Caco-2 (cell line): ENCODE results near the gene KIF26B. TPM values are rescaled to one million over a fixed set of nuclear protein-coding genes. Genes with fewer than 3 reads are reported as not detected.

ENCODE experiments used
- BruUV-seq: library from RNA; stranded (reverse); fragments of 400-500 nt; replicated peaks from 2 replicates; lab custom pipeline; 2021; lab: Mats Ljungman, UMichigan
- CTCF ChIA-PET: fragments of 300-600 bp; sonication (Branson Sonifier 250); formaldehyde crosslinking; loops from one replicate; lab custom pipeline; 2022; ENCODE audit warnings: antibody characterized with exemption; lab: Charles Lee
- POLR2A ChIA-PET: fragments of 300-600 bp; sonication (Branson Sonifier 250); formaldehyde crosslinking; loops from one replicate; lab custom pipeline; 2022; ENCODE audit warnings: antibody characterized with exemption; lab: Charles Lee
- DNase-seq, 2 experiments: peaks; one replicate each; pipeline versions ENCODE4 v3.0.0 to v3.0.0-alpha.2; 2020 to 2022
- H3K27me3 ChIP-seq: replicated peaks from 2 replicates; pipeline ENCODE4 v1.6.0; 2011; ENCODE audit warnings: low read length; ENCODE audit not compliant: control insufficient read depth, insufficient read depth
- H3K36me3 ChIP-seq: 2 replicates; pipeline ENCODE4 v1.5.1; 2011; ENCODE audit warnings: low read length; ENCODE audit not compliant: control insufficient read depth, insufficient read depth
- H3K4me1 ChIP-seq: fragments of 250-450 bp; sonication (Bioruptor Pico); 2 replicates; pipeline ENCODE4 v1.5.1; 2020; ENCODE audit warnings: mild to moderate bottlenecking
- H3K4me3 ChIP-seq: 2 replicates; pipeline ENCODE4 v1.5.1; 2011; ENCODE audit warnings: low read depth, mild to moderate bottlenecking, control low read depth, low read length
- H3K9me3 ChIP-seq: fragments of 250-450 bp; sonication (Bioruptor Pico); 2 replicates; pipeline ENCODE4 v1.5.1; 2020; ENCODE audit warnings: mild to moderate bottlenecking, moderate library complexity
- H3K27ac Mint-ChIP-seq: one replicate; pipeline ENCODE4 v1.8.0; 2022; ENCODE audit warnings: mixed read lengths; ENCODE audit not compliant: unreplicated experiment
- H3K27me3 Mint-ChIP-seq: one replicate; pipeline ENCODE4 v1.8.0; 2022; ENCODE audit warnings: mixed read lengths; ENCODE audit not compliant: insufficient read depth, unreplicated experiment
- H3K36me3 Mint-ChIP-seq: one replicate; pipeline ENCODE4 v1.8.0; 2022; ENCODE audit warnings: mild to moderate bottlenecking, mixed read lengths; ENCODE audit not compliant: insufficient read depth, unreplicated experiment
- H3K4me1 Mint-ChIP-seq: one replicate; pipeline ENCODE4 v1.8.0; 2022; ENCODE audit warnings: low read depth, mixed read lengths; ENCODE audit not compliant: unreplicated experiment
- H3K4me3 Mint-ChIP-seq: one replicate; pipeline ENCODE4 v1.8.0; 2022; ENCODE audit warnings: mild to moderate bottlenecking, moderate library complexity, mixed read lengths; ENCODE audit not compliant: unreplicated experiment
- H3K9me3 Mint-ChIP-seq: one replicate; pipeline ENCODE4 v1.8.0; 2022; ENCODE audit warnings: mixed read lengths; ENCODE audit not compliant: unreplicated experiment
- intact Hi-C: fragments of 100-400 bp; cut with micrococcal nuclease; formaldehyde crosslinking; loops from one replicate; pipeline ENCODE4 v1.10.0; 2022; ENCODE audit not compliant: unreplicated experiment
- total RNA-seq: library from RNA; stranded (reverse); gene quantifications from 2 replicates; pipeline ENCODE4 v1.2.3, GENCODE V29; 2022
- TF ChIP-seq, protein P1 (sequence below), 2 experiments: fragments of 200-600 bp in 1 of 2; IDR thresholded peaks; 1 replicate in 1 of 2; 2 replicates in 1 of 2; pipeline versions ENCODE4 v1.5.1 to v1.8.0; 2011 to 2022; ENCODE audit warnings: antibody characterized with exemption in 1 of 2, control low read depth in 1 of 2, inconsistent platforms in 1 of 2, low read depth in 1 of 2, low read length in 1 of 2, mild to moderate bottlenecking in 1 of 2, moderate library complexity in 1 of 2; ENCODE audit not compliant: insufficient read depth in 1 of 2, severe bottlenecking in 1 of 2, unreplicated experiment in 1 of 2

Gene KIF26B
- total RNA-seq, 1 experiment from 2014 or later, result 4.9 TPM

DNA sequence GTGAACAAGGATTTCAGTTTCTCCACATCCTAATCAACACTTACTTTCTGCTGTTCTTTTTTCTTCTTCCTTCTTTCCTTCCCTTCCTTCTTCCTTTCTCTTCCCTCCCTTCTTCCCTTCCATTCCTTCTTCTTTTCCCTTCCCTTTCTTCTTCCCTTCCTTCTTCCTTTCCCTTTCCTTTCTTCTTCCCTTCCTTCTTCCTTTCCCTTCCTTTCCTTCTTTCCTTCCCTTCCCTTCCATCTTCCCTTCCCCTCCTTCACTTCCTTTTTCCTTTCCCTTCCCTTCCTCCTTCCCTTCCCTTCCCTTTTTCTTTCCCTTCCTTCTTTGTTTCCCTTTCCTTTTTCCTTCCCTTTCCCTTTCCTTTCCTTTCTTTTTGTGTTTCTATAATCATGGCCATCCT is 115.3 kb downstream of the KIF26B start:
- H3K4me3 Mint-ChIP-seq, result no peak overlapping the region
- DNase-seq, result no peak
- H3K27ac Mint-ChIP-seq, result no peak overlapping the region
- Histone ChIP-seq H3K9me3 (peaks cover 3% of the 10 kb centered on the region), H3K4me1 (no peaks in the 10 kb centered on the region), H3K36me3 (no peaks in the 10 kb centered on the region), H3K4me3 (no peak overlapping the region), H3K27me3 (no peaks in the 10 kb centered on the region)
- H3K9me3 Mint-ChIP-seq, result no peaks in the 10 kb centered on the region
- BruUV-seq, result no TSS peak
- no peaks in the 10 kb centered on the region for H3K4me1 Mint-ChIP-seq
- ChIA-PET POLR2A (no interaction called here), CTCF (no interaction called here)
- no peaks in the 10 kb centered on the region for H3K36me3 Mint-ChIP-seq
- H3K27me3 Mint-ChIP-seq, result no peaks in the 10 kb centered on the region
- intact Hi-C loops, result no loop called here
- TF ChIP-seq, protein P1, sequence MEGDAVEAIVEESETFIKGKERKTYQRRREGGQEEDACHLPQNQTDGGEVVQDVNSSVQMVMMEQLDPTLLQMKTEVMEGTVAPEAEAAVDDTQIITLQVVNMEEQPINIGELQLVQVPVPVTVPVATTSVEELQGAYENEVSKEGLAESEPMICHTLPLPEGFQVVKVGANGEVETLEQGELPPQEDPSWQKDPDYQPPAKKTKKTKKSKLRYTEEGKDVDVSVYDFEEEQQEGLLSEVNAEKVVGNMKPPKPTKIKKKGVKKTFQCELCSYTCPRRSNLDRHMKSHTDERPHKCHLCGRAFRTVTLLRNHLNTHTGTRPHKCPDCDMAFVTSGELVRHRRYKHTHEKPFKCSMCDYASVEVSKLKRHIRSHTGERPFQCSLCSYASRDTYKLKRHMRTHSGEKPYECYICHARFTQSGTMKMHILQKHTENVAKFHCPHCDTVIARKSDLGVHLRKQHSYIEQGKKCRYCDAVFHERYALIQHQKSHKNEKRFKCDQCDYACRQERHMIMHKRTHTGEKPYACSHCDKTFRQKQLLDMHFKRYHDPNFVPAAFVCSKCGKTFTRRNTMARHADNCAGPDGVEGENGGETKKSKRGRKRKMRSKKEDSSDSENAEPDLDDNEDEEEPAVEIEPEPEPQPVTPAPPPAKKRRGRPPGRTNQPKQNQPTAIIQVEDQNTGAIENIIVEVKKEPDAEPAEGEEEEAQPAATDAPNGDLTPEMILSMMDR (IDR thresholded peaks at IDR 0.05; ENCODE audit: insufficient read depth in 1 of 2, low read depth in 1 of 2, low read length in 1 of 2, severe bottlenecking in 1 of 2, unreplicated experiment in 1 of 2), result no peak

DNA sequence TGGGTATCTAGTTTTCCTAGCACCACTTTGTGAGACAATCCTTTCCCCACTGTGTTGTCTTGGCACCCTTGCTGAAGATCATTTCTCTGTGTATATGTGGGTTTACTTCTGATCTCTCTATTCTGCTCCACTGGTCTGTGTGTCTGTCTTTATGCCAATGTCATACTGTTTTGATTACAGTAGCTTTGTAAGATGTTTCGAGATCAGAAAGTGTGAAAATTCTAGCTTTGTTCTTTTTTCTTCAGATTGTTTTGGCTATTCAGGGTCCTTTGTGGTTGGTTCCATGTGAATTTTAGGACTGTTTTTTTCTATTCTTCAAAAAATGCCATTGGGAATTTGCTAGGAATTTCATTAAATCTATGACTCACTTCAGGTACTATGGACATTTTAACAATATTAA is 116.2 kb downstream of the KIF26B start:
- Mint-ChIP-seq H3K36me3 (no peaks in the 10 kb centered on the region), H3K4me1 (no peaks in the 10 kb centered on the region), H3K9me3 (no peaks in the 10 kb centered on the region), H3K27me3 (no peaks in the 10 kb centered on the region), H3K27ac (no peak overlapping the region), H3K4me3 (no peak overlapping the region)
- ChIA-PET CTCF (no interaction called here), POLR2A (no interaction called here)
- no TSS peak for BruUV-seq
- TF ChIP-seq, protein P1 (IDR thresholded peaks at IDR 0.05; ENCODE audit: insufficient read depth in 1 of 2, low read depth in 1 of 2, low read length in 1 of 2, severe bottlenecking in 1 of 2, unreplicated experiment in 1 of 2), result no peak
- H3K36me3 ChIP-seq, result no peaks in the 10 kb centered on the region
- H3K4me3 ChIP-seq, result no peak overlapping the region
- H3K27me3 ChIP-seq, result no peaks in the 10 kb centered on the region
- DNase-seq, result no peak
- peaks cover 3% of the 10 kb centered on the region for H3K9me3 ChIP-seq
- no peaks in the 10 kb centered on the region for H3K4me1 ChIP-seq
- intact Hi-C loops, result no loop called here

DNA sequence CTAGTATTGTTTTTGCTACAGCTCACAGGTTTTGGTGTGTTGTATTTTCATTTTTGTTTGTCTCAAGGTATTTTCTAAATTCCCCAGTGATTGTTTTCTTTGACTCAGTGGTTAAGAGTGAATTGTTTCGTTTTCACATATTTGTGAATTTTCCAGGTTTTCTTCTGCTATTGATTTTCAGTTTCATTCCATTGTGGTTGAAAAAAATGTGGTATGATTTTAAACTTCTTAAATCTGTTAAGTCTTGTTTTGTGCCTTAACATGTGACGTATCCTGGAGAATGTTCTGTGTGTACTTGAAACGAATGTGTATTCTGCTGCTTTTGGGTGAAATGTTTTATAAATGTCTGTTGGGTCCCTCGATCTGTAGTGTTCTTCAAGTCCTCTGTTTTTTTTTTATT is 117.9 kb downstream of the KIF26B start:
- ChIA-PET CTCF (no interaction called here), POLR2A (no interaction called here)
- Histone ChIP-seq H3K36me3 (no peaks in the 10 kb centered on the region), H3K9me3 (peaks cover 3% of the 10 kb centered on the region), H3K4me1 (peaks cover 7% of the 10 kb centered on the region; the same call in 1 of the 2 replicates), H3K4me3 (no peak overlapping the region), H3K27me3 (no peaks in the 10 kb centered on the region)
- TF ChIP-seq, protein P1 (IDR thresholded peaks at IDR 0.05; ENCODE audit: insufficient read depth in 1 of 2, low read depth in 1 of 2, low read length in 1 of 2, severe bottlenecking in 1 of 2, unreplicated experiment in 1 of 2), result no peak
- H3K4me1 Mint-ChIP-seq, result peaks cover 6% of the 10 kb centered on the region
- no peaks in the 10 kb centered on the region for H3K9me3 Mint-ChIP-seq
- no peak overlapping the region for H3K4me3 Mint-ChIP-seq
- H3K27me3 Mint-ChIP-seq, result no peaks in the 10 kb centered on the region
- H3K36me3 Mint-ChIP-seq, result no peaks in the 10 kb centered on the region
- intact Hi-C loops, result no loop called here
- DNase-seq, result no peak
- H3K27ac Mint-ChIP-seq, result no peak overlapping the region
- no TSS peak for BruUV-seq
